ENCODE results near the gene BST1. TPM values are rescaled to one million over a fixed set of nuclear protein-coding genes. Genes with fewer than 3 reads are reported as not detected.

BST1 gene
- polyA plus RNA-seq, 1 donor (not counting 4 experiments of a cell fraction or from before 2014, with no cell fraction given) = 1.2 TPM

GRCh38 chr4:15717086-15717485 lies 14.2 kb downstream of the BST1 start:
- Histone ChIP-seq H3K9ac (ENCODE audit: control insufficient read depth, extremely low read depth, insufficient read depth, low read length) (no peak overlapping the region), H4K20me1 (ENCODE audit: control insufficient read depth, extremely low read depth, insufficient read depth, low read length) (no peaks in the 10 kb centered on the region), H3K27me3 (ENCODE audit: control insufficient read depth, extremely low read depth, insufficient read depth, low read length) (no peaks in the 10 kb centered on the region), H2AFZ (ENCODE audit: control insufficient read depth, low read length) (no peak overlapping the region), H3K36me3 (ENCODE audit: control insufficient read depth in 2 of 2, extremely low read depth in 1 of 2, insufficient read depth in 2 of 2, low read length in 2 of 2) (no peaks in the 10 kb centered on the region), H3K4me1 (ENCODE audit: control insufficient read depth, extremely low read depth, insufficient read depth, low read length) (no peaks in the 10 kb centered on the region), H3K79me2 (ENCODE audit: control insufficient read depth, insufficient read depth, low read length) (no peaks in the 10 kb centered on the region), H3K9me3 (ENCODE audit: control insufficient read depth, low read depth, low read length) (no peaks in the 10 kb centered on the region), H3K4me3 (ENCODE audit: control insufficient read depth in 2 of 3, extremely low read depth in 1 of 3, insufficient read depth in 2 of 3, low read depth in 1 of 3, low read length in 3 of 3) (no peak overlapping the region), H3K27ac (ENCODE audit: control insufficient read depth, insufficient read depth, low read length) (no peak overlapping the region), H3K9me1 (ENCODE audit: control insufficient read depth, extremely low read depth, insufficient read depth, low read length) (no peaks in the 10 kb centered on the region), H3K4me2 (ENCODE audit: control insufficient read depth, extremely low read depth, insufficient read depth, low read depth, low read length) (no peak overlapping the region)
- TF ChIP-seq, protein P1, sequence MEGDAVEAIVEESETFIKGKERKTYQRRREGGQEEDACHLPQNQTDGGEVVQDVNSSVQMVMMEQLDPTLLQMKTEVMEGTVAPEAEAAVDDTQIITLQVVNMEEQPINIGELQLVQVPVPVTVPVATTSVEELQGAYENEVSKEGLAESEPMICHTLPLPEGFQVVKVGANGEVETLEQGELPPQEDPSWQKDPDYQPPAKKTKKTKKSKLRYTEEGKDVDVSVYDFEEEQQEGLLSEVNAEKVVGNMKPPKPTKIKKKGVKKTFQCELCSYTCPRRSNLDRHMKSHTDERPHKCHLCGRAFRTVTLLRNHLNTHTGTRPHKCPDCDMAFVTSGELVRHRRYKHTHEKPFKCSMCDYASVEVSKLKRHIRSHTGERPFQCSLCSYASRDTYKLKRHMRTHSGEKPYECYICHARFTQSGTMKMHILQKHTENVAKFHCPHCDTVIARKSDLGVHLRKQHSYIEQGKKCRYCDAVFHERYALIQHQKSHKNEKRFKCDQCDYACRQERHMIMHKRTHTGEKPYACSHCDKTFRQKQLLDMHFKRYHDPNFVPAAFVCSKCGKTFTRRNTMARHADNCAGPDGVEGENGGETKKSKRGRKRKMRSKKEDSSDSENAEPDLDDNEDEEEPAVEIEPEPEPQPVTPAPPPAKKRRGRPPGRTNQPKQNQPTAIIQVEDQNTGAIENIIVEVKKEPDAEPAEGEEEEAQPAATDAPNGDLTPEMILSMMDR (optimal IDR thresholded peaks at IDR 0.05 in 1 of 3, IDR thresholded peaks at IDR 0.05 in 1 of 3, conservative IDR thresholded peaks at IDR 0.05 in 1 of 3; ENCODE audit: extremely low read depth in 1 of 3, insufficient read depth in 2 of 3, low read length in 3 of 3) = no peak
- no peak for TF ChIP-seq EZH2 (IDR thresholded peaks at IDR 0.05; ENCODE audit: low read length)
- dilution Hi-C loops (cut with MboI; ENCODE audit: extremely low pct_ligation_motif_present, low sequenced_read_pairs) = no loop called here
- FAIRE-seq (no peak), DNase-seq (ENCODE audit: low read depth, low spot score) (no peak)

DNA sequence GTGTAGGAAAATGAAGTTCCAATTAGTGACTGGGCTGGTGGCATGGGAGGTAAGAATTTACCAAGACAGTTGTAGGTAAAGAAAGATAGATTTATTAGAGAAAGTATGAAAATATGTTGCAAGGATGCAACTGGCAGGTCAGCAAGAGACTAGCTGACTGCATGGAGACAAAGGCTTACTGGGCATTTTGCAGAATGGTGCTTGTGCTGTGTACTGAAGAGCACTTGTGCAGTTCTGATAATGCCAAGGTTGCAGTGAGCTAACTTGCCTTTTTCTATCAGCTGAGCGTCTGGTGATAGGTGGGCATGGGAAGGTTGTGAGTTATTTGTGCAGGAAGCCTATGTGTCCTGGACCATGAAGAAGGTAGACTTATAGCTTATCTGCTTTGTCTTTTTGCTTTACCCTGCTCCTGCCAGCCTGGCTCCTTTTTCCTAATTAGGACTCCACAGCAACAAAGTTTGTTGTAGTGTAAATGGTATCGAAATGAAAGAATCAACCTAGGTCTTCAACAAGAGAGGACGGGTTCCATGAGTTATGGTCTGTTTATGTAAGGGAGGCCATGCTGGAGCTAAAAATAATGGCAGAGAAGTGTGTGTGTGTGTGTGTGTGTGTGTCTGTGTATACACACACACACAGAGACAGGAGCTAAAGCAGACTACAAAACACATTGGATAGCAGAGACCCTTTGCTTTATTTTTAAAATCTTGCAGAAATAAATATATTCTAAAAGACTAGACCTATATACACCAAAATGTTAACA lies 15.0 kb downstream of the BST1 start:
- TF ChIP-seq EZH2 (IDR thresholded peaks at IDR 0.05; ENCODE audit: low read length) = no peak
- TF ChIP-seq, protein P1 (optimal IDR thresholded peaks at IDR 0.05 in 1 of 3, IDR thresholded peaks at IDR 0.05 in 1 of 3, conservative IDR thresholded peaks at IDR 0.05 in 1 of 3; ENCODE audit: extremely low read depth in 1 of 3, insufficient read depth in 2 of 3, low read length in 3 of 3) = no peak
- no peak for DNase-seq (ENCODE audit: low read depth, low spot score)
- H3K27ac ChIP-seq (ENCODE audit: control insufficient read depth, insufficient read depth, low read length) = no peak overlapping the region
- no peaks in the 10 kb centered on the region for H3K79me2 ChIP-seq (ENCODE audit: control insufficient read depth, insufficient read depth, low read length)
- no peaks in the 10 kb centered on the region for H3K4me1 ChIP-seq (ENCODE audit: control insufficient read depth, extremely low read depth, insufficient read depth, low read length)
- H3K4me3 ChIP-seq (ENCODE audit: control insufficient read depth in 2 of 3, extremely low read depth in 1 of 3, insufficient read depth in 2 of 3, low read depth in 1 of 3, low read length in 3 of 3) = no peak overlapping the region
- no peaks in the 10 kb centered on the region for H4K20me1 ChIP-seq (ENCODE audit: control insufficient read depth, extremely low read depth, insufficient read depth, low read length)
- no peak for FAIRE-seq
- dilution Hi-C loops (cut with MboI; ENCODE audit: extremely low pct_ligation_motif_present, low sequenced_read_pairs) = no loop called here
- H3K36me3 ChIP-seq (ENCODE audit: control insufficient read depth in 2 of 2, extremely low read depth in 1 of 2, insufficient read depth in 2 of 2, low read length in 2 of 2) = no peaks in the 10 kb centered on the region
- no peak overlapping the region for H3K9ac ChIP-seq (ENCODE audit: control insufficient read depth, extremely low read depth, insufficient read depth, low read length)
- H3K9me3 ChIP-seq (ENCODE audit: control insufficient read depth, low read depth, low read length) = no peaks in the 10 kb centered on the region
- H2AFZ ChIP-seq (ENCODE audit: control insufficient read depth, low read length) = no peak overlapping the region
- H3K27me3 ChIP-seq (ENCODE audit: control insufficient read depth, extremely low read depth, insufficient read depth, low read length) = no peaks in the 10 kb centered on the region
- no peak overlapping the region for H3K4me2 ChIP-seq (ENCODE audit: control insufficient read depth, extremely low read depth, insufficient read depth, low read depth, low read length)
- H3K9me1 ChIP-seq (ENCODE audit: control insufficient read depth, extremely low read depth, insufficient read depth, low read length) = no peaks in the 10 kb centered on the region
